Measurements from ENCODE around the gene MAP3K10. TPM values are rescaled to one million over a fixed set of nuclear protein-coding genes. Genes with fewer than 3 reads are reported as not detected.
"Not testable (repeated sequence)": the region's sequence is repeated elsewhere in the genome, so short reads cannot be mapped to it uniquely, and the experiment has no call there.

Gene MAP3K10
- total RNA-seq, 2 experiments from 2014 or later: 15.7 to 19.7 TPM

DNA sequence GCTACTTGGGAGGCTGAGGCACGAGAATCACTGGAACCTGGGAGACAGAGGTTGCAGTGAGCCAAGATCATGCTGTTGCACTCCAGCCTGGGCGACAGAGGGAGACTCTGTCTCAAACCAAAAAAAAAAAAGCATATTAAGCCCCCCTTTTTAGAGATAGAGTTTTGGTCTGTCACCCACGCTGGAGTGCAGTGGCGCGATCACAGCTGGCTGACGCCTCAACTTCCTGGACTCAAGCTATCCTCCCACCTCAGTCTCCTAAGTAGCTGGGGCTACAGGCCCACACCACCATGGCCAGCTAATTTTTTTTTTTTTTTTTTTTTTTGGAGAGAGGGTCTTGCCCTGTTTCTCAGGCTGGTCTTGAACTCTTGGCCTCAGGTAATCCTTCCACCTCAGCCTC is 34.2 kb upstream of the MAP3K10 start:
- H3K4me3 Mint-ChIP-seq: no peak overlapping the region
- no peaks in the 10 kb centered on the region for H3K27me3 Mint-ChIP-seq
- no peak overlapping the region for H3K27ac Mint-ChIP-seq
- ChIA-PET CTCF (interaction anchor here (0.6 to 1.3 kb wide), 3 partner anchors 23 to 505 kb away, joined by 3 read pairs; no protein-coding TSS in a partner anchor), POLR2A (no interaction called here)
- H3K9me3 Mint-ChIP-seq: no peaks in the 10 kb centered on the region
- H3K36me3 Mint-ChIP-seq (ENCODE audit: low read depth): no peaks in the 10 kb centered on the region
- no peak for DNase-seq
- peaks cover 11% of the 10 kb centered on the region for H3K4me1 Mint-ChIP-seq

DNA sequence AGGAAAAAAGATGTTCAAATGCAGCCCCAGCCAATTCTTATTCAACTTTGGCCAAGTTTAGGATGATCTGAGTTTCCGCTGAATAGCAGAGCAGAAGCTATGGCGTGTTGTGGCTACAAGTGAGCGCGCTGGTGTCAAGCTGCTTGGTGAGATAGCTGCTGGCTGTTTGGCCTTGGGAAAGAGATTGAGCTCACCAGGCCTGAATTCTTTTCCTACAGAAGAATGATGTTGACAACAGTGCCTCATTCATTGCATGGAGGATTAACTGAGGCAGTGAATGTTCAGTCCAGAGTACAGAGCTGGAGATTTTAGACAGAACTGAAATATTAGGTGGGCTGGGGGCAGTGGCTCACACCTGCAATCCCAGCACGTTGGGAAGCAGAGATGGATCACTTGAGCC is 31.5 kb upstream of the MAP3K10 start:
- CTCF ChIA-PET: interaction anchor here (1.9 kb wide), 1 partner anchor 21 kb away, joined by 4 read pairs; no protein-coding TSS in a partner anchor
- Mint-ChIP-seq H3K4me1 (peaks cover 19% of the 10 kb centered on the region), H3K36me3 (ENCODE audit: low read depth) (no peaks in the 10 kb centered on the region), H3K9me3 (no peaks in the 10 kb centered on the region), H3K27me3 (no peaks in the 10 kb centered on the region), H3K27ac (no peak overlapping the region), H3K4me3 (no peak overlapping the region)
- no peak for DNase-seq
- POLR2A ChIA-PET: no interaction called here

DNA sequence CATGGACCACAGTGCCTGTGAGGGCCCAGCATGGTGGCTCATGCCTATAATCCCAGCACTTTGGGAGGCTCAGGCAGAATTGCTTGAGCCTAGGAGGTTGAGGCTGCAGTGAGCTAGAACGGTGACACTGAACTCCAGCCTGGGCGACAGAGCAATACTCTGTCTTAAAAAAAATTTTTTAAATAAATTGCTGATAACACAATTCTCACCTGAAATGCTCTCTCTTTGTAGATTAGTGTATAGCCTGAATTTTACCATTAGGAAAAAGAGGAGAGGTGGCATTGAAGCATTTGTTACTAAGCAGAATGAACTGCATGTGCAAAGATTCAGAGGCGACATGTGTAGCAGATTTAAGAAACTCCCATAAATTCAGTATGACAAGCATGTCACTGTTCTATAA is 29.1 kb upstream of the MAP3K10 start:
- Mint-ChIP-seq H3K4me3 (no peak overlapping the region), H3K27ac (no peak overlapping the region)
- POLR2A ChIA-PET: no interaction called here

DNA sequence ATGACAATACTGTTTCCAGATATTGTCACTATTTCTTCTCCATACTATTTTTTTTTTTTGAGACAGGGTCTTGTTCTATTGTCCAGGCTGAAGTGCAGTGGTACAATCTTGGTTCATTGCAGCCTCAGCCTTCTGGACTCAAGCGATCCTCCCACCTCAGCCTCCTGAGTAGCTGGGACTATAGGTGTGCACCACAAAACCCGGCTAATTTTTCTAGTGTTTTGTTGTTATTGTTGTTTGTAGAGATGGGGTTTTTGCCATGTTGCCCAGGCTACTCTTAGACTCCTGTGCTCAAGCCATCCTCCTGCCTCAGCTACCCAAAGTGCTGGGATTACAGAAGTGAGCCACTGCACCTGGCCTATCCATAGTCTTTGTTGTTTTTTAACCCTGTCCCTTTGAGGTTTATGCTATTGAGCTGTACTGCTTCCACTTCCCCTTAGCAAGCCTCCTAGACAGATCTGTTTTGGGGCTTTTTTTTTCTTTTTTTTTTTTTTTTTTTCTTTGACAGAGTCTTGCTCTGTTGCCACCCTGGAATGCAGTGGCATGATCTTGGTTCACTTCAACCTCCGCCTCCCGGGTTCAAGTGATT is 27.6 kb upstream of the MAP3K10 start:
- no peaks in the 10 kb centered on the region for H3K27me3 Mint-ChIP-seq
- ChIA-PET POLR2A (no interaction called here), CTCF (interaction anchor here (0.6 to 2.2 kb wide), 2 partner anchors 11 to 24 kb away, joined by 3 to 13 read pairs; no protein-coding TSS in a partner anchor)
- H3K36me3 Mint-ChIP-seq (ENCODE audit: low read depth): no peaks in the 10 kb centered on the region
- no peaks in the 10 kb centered on the region for H3K9me3 Mint-ChIP-seq
- no peak for DNase-seq
- no peak overlapping the region for H3K4me3 Mint-ChIP-seq
- H3K4me1 Mint-ChIP-seq: peaks cover 15% of the 10 kb centered on the region
- peak overlapping the region; percentile 71 for H3K27ac Mint-ChIP-seq

More for the DNA sequence above, 29.1 kb upstream of the MAP3K10 start:
- CTCF ChIA-PET: interaction anchor here (1.1 kb wide), 1 partner anchor 16 kb away, joined by 3 read pairs; no protein-coding TSS in a partner anchor
- DNase-seq: no peak
- no peaks in the 10 kb centered on the region for H3K27me3 Mint-ChIP-seq
- peaks cover 15% of the 10 kb centered on the region for H3K4me1 Mint-ChIP-seq
- H3K36me3 Mint-ChIP-seq (ENCODE audit: low read depth): no peaks in the 10 kb centered on the region
- H3K9me3 Mint-ChIP-seq: no peaks in the 10 kb centered on the region

DNA sequence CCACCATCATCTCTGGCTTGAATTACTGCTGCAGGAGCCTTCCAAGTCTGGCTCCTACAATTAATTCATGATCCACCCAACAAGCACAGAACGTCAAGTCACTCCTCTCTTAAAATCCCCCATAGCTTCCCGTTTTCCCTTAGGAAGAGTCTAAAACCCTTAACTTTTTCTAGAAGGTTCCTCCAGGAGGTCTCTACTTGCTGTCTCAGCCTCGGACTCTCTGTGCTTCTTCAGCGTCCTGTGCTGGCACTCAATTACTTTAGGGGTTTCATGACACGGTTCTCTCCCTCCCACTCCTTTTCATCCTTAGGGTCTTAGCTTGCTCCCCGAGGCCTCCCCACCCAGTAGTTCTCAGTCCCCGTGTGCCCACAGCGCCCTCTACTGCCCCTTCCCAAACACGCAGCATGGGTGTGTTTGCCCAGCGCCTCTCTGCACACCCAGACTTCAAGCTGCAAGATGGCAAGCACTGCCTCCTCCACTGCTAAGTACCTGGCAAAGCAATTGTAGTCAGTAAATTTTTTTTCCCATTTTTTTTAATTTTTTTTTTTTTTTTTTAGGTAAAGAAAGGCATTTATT is 25.8 kb upstream of the MAP3K10 start:
- ChIA-PET CTCF (interaction anchor here (0.6 to 2.2 kb wide), 5 partner anchors 10 to 31 kb away, joined by 3 to 13 read pairs (median 3); no protein-coding TSS in a partner anchor), POLR2A (no interaction called here)
- Mint-ChIP-seq H3K4me3 (no peak overlapping the region), H3K4me1 (peaks cover 15% of the 10 kb centered on the region), H3K27me3 (peaks cover 2% of the 10 kb centered on the region), H3K36me3 (ENCODE audit: low read depth) (no peaks in the 10 kb centered on the region), H3K27ac (no peak overlapping the region), H3K9me3 (no peaks in the 10 kb centered on the region)
- DNase-seq: peak; percentile 69

DNA sequence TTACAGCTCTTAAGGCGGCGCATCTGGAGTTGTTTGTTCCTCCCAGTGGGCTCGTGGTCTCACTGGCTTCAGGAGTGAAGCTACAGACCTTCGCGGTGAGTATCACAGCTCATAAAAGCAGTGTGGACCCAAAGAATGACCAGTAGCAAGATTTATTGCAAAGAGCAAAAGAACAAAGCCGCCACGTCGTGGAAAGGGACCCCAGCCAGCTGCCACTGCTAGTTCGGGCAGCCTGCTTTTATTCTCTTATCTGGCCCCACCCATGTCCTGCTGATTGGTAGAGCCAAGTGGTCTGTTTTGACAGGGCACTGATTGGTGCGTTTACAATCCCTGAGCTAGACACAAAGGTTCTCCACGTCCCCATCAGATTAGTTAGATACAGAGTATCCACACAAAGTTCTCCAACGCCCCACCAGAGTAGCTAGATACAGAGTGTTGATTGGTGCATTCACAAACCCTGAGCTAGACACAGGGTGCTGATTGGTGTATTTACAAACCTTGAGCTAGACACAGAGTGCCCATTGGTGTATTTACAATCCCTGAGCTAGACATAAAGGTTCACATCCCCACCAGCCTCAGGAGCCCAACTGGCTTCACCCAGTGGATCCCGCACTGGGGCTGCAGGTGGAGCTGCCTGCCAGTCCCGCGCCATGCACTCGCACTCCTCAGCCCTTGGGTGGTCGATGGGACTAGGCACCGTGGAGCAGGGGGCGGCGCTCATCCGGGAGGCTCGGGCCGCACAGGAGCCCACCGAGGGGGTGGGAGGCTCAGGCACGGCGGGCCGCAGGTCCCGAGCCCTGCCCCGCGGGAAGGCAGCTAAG is 21.5 kb upstream of the MAP3K10 start:
- DNase-seq; H3K36me3 Mint-ChIP-seq (ENCODE audit: low read depth); H3K4me1 Mint-ChIP-seq; POLR2A ChIA-PET; H3K27me3 Mint-ChIP-seq; CTCF ChIA-PET; H3K4me3 Mint-ChIP-seq; H3K27ac Mint-ChIP-seq; H3K9me3 Mint-ChIP-seq: not testable (repeated sequence)

DNA sequence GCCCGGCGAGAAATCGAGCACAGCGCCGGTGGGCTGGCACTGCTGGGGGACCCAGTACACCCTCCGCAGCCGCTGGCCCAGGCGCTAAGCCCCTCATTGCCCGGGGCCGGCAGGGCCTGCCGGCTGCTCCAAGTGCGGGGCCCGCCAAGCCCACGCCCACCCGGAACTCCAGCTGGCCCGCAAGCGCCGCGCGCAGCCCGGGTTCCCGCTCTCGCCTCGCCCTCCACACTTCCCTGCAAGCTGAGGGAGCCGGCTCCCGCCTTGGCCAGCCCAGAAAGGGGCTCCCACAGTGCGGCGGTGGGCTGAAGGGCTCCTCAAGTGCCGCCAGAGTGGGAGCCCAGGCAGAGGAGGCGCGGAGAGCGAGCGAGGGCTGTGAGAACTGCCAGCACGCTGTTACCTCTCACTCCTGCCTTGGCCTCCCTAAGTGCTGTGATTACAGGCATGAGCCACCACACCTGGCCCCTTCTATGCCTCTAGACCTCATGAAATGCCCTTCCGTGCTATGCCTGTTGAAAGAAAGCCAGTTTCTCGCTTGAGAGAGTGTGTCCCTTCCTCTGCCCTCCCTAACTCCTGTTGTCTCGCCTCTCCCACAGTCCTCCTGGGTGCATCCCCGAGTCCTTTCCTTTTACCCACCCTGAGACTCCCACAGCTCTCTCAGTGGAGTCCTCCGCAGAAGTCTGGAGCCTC is 20.8 kb upstream of the MAP3K10 start:
- H3K36me3 Mint-ChIP-seq (ENCODE audit: low read depth); H3K4me1 Mint-ChIP-seq; CTCF ChIA-PET; H3K27me3 Mint-ChIP-seq; H3K27ac Mint-ChIP-seq; DNase-seq; POLR2A ChIA-PET; H3K9me3 Mint-ChIP-seq; H3K4me3 Mint-ChIP-seq: not testable (repeated sequence)

DNA sequence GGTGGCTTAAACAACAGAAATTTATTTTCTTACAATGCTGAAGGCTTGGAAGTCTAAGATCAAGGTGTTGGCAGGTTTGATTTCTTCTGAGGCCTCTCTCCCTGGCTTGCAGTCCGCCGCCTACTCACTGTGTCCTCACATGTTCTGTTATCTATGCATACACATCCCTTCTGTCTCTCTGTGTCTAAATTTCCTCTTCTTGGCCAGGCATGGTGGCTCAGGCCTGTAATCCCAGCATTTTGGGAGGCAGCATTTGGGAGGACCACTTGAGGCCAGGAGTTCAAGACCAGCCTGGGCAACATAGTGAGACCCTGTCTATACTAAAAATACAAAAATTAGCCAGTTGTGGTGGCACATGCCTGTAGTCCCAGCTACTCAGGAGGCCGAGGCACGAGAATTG is 19.9 kb upstream of the MAP3K10 start:
- H3K9me3 Mint-ChIP-seq; CTCF ChIA-PET; POLR2A ChIA-PET; H3K4me1 Mint-ChIP-seq; H3K4me3 Mint-ChIP-seq; DNase-seq; H3K27ac Mint-ChIP-seq; H3K36me3 Mint-ChIP-seq (ENCODE audit: low read depth); H3K27me3 Mint-ChIP-seq: not testable (repeated sequence)

DNA sequence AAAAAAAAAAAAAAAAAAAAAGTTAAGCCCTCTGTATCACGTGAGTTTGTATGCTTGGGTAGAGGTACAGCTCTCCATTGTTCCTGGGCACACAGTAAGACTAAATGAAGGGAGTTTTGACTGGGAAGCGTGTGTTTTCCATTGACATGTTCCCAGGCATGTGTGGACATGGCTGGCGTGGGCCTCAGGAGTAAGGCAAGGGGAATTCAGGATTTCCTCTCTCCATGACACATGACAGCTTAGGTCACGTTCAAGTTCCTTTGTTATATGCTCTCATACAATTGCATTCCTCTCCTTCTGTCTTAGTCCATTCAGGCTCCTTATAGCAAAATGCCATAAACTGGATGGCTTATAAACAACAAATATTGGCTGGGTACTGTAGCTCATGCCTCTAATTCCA is 17.1 kb upstream of the MAP3K10 start:
- ChIA-PET POLR2A (no interaction called here), CTCF (interaction anchor here (0.6 to 3.3 kb wide), 4 partner anchors 9 to 1520 kb away, joined by 3 to 13 read pairs (median 4); no protein-coding TSS in a partner anchor)

DNA sequence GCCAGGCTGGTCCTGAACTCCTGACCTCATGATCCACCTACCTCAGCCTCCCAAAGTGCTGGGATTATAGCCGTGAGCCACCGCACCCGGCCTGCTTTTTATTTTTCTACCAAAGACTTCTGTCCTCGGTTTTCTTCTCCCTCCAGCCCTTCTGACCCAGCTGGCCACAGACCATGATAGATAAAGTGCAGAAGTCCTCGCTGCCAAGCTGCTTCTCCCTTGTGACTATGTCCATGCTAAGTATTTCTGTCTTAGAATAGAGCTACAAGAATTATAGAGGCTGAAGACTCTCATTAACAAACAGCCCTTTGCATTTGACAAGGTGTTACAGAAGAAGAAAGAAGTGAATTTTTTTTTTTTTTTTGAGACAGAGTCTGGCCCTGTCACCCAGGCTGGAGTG is 15.4 kb upstream of the MAP3K10 start:
- CTCF ChIA-PET: interaction anchor here (0.5 to 3.3 kb wide), 3 partner anchors 11 to 944 kb away, joined by 3 to 13 read pairs (median 3); no protein-coding TSS in a partner anchor
- POLR2A ChIA-PET: no interaction called here
- no peaks in the 10 kb centered on the region for H3K36me3 Mint-ChIP-seq (ENCODE audit: low read depth)
- H3K4me3 Mint-ChIP-seq: no peak overlapping the region
- no peaks in the 10 kb centered on the region for H3K27me3 Mint-ChIP-seq
- no peaks in the 10 kb centered on the region for H3K9me3 Mint-ChIP-seq
- H3K27ac Mint-ChIP-seq: no peak overlapping the region
- DNase-seq: no peak
- no peaks in the 10 kb centered on the region for H3K4me1 Mint-ChIP-seq

More for the DNA sequence above, 17.1 kb upstream of the MAP3K10 start:
- Mint-ChIP-seq H3K4me3 (no peak overlapping the region), H3K4me1 (no peaks in the 10 kb centered on the region), H3K27ac (no peak overlapping the region), H3K9me3 (no peaks in the 10 kb centered on the region), H3K27me3 (peaks cover 2% of the 10 kb centered on the region), H3K36me3 (ENCODE audit: low read depth) (no peaks in the 10 kb centered on the region)
- DNase-seq: no peak

DNA sequence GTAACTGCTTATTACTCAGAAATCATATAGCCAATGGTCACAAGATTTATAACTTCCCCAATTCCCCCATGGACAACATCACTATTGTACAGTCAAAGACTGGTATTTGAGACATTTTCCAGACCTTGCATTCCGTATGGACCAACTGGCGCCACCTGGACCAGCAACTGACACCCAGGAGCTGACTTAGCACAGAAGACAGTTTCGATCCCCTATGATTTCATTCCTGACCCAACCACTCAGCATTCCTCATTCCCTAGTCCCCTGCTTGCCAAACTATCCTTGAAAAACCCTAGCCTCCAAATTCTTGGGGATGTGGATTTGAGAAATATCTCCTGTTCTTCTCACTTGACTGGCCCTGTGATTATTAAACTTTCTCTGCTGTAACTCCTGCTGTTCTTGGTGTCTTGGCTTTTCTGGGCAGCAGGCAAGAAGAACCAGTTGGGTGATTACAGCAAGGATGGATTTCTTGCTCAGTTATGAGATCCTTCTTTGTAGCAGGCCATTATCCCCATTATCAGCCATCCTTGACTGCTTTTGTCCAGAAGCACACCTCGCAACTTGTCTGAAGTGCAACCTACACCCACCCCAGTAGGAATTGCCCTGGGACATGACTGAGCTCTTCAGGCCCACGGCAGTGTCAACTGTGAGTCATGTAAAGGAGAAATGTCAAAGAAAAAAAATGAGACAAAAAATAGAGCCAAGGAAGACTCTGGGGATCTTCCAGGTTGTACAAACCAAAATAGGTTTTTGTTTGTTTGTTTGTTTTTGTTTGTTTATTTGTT is 13.7 kb upstream of the MAP3K10 start:
- CTCF ChIA-PET: interaction anchor here (0.9 kb wide), 1 partner anchor 207 kb away, joined by 4 read pairs; no protein-coding TSS in a partner anchor
- no peaks in the 10 kb centered on the region for H3K27me3 Mint-ChIP-seq
- H3K27ac Mint-ChIP-seq: no peak overlapping the region
- no peaks in the 10 kb centered on the region for H3K4me1 Mint-ChIP-seq
- POLR2A ChIA-PET: no interaction called here
- H3K36me3 Mint-ChIP-seq (ENCODE audit: low read depth): no peaks in the 10 kb centered on the region
- no peak for DNase-seq
- H3K9me3 Mint-ChIP-seq: no peaks in the 10 kb centered on the region
- H3K4me3 Mint-ChIP-seq: no peak overlapping the region

DNA sequence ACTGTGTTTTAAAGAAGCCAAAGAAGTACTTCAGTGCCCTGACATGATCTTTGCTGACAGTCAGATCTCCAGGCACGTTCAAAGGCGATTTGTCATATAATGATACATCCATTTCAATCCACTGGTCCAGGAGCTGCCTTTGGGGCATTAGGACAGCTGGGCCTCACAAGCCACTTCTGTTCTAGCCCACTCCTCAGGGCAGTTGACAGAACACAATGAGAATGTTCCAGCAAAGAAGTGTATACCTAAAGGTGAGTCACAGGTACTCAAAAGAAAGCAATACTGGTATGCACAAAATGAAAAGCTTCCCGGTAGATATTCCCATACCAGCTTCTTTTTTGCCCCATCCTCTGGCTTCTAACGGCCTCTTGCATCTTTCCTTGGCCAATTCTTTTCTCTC is 12.5 kb upstream of the MAP3K10 start:
- H3K9me3 Mint-ChIP-seq: no peaks in the 10 kb centered on the region
- CTCF ChIA-PET: no interaction called here
- no peak overlapping the region for H3K27ac Mint-ChIP-seq
- H3K36me3 Mint-ChIP-seq (ENCODE audit: low read depth): no peaks in the 10 kb centered on the region
- H3K27me3 Mint-ChIP-seq: no peaks in the 10 kb centered on the region
- no peaks in the 10 kb centered on the region for H3K4me1 Mint-ChIP-seq
- DNase-seq: no peak
- H3K4me3 Mint-ChIP-seq: no peak overlapping the region
- POLR2A ChIA-PET: no interaction called here
